Mesodermal cell (in vitro differentiated cells): ENCODE data around the gene ZFP1.

ENCODE experiments used
- H3K27ac ChIP-seq: 2 replicates; pipeline ENCODE4 v1.7.0; 2013; ENCODE audit warnings: mild to moderate bottlenecking, low read depth, low read length, moderate library complexity; ENCODE audit not compliant: severe bottlenecking
- H3K36me3 ChIP-seq: 2 replicates; pipeline ENCODE4 v1.7.1; 2013; ENCODE audit warnings: mild to moderate bottlenecking, low read length, moderate library complexity; ENCODE audit not compliant: control insufficient read depth, insufficient read depth
- H3K4me1 ChIP-seq: one replicate; pipeline ENCODE4 v1.7.1; 2013; ENCODE audit warnings: mild to moderate bottlenecking, low read length; ENCODE audit not compliant: insufficient read depth, control insufficient read depth, poor library complexity, severe bottlenecking
- H3K4me3 ChIP-seq: 2 replicates; pipeline ENCODE4 v1.7.0; 2013; ENCODE audit warnings: low read length, control low read depth, mild to moderate bottlenecking; ENCODE audit not compliant: insufficient read depth, poor library complexity, severe bottlenecking; ENCODE audit errors: extremely low read depth
- H3K9me3 ChIP-seq: 2 replicates; pipeline ENCODE4 v1.7.1; 2013; ENCODE audit warnings: mild to moderate bottlenecking, low read length, moderate library complexity; ENCODE audit not compliant: control insufficient read depth
- WGBS, 2 experiments: methylation state at CpG; one replicate each; pipeline ENCODE4 v1.1.5; 2013; ENCODE audit warnings: missing lambda C conversion rate in 2 of 2; ENCODE audit not compliant: insufficient coverage in 2 of 2; 5-methylcytosine and 5-hydroxymethylcytosine counted together

ZFP1 gene

DNA sequence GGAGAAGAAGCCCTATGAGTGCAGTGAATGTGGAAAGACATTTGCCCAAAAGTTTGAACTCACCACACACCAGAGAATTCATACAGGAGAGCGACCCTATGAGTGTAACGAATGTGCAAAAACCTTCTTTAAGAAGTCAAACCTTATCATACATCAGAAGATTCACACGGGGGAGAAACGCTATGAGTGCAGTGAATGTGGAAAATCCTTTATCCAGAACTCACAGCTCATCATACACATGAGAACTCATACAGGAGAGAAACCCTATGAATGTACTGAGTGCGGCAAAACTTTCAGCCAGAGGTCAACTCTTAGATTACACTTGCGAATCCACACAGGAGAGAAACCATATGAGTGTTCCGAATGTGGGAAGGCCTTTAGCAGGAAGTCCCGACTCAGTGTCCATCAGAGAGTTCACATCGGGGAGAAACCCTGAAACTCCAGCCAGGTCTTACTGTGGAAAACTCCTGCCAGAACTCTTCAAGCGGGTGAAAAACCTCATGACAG, 21.6 kb downstream of the ZFP1 start:
- Histone ChIP-seq H3K4me3 (no peak overlapping the region), H3K27ac (no peak overlapping the region), H3K9me3 (peaks cover 92% of the 10 kb centered on the region), H3K4me1 (no peaks in the 10 kb centered on the region), H3K36me3 (peaks cover 82% of the 10 kb centered on the region)
- WGBS, 2 experiments = 95 to 100% methylated on average over 8 of the region's 10 CpGs

GRCh38 chr16:75172578-75172977, 24.3 kb downstream of the ZFP1 start:
- H3K4me3 ChIP-seq = no peak overlapping the region
- H3K9me3 ChIP-seq = peaks cover 83% of the 10 kb centered on the region
- peaks cover 56% of the 10 kb centered on the region for H3K36me3 ChIP-seq
- 100% methylated on average over 1 to 2 of the region's 4 CpGs for WGBS, 2 experiments
- H3K27ac ChIP-seq = no peak overlapping the region
- H3K4me1 ChIP-seq = no peaks in the 10 kb centered on the region

DNA sequence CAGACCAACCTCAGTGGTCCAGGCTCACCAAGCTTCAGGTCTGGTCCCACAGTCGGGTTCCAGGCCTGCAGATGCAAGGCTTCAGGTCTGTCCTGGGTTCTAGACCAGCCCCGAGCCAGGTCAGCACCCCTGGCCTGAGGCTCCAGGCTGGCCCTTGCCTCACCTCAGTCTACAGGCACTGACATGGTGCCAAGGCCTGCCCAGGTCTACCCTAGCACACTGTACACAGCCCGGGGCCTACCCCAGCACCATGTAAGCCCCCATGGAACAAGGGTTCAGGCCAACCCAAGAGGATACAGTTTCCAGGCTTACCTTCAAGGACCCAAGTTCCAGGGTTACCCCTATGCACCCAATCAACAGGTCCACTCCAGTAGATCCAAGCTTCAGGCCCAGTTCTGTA, 26.8 kb downstream of the ZFP1 start:
- WGBS, 2 experiments = 100% methylated on average over 3 of the region's 3 CpGs
- H3K36me3 ChIP-seq = peaks cover 31% of the 10 kb centered on the region
- no peak overlapping the region for H3K4me3 ChIP-seq
- H3K9me3 ChIP-seq = peaks cover 58% of the 10 kb centered on the region
- no peak overlapping the region for H3K27ac ChIP-seq
- no peaks in the 10 kb centered on the region for H3K4me1 ChIP-seq

GRCh38 chr16:75176926-75177325, 28.6 kb downstream of the ZFP1 start:
- Histone ChIP-seq H3K9me3 (peaks cover 40% of the 10 kb centered on the region), H3K36me3 (peaks cover 16% of the 10 kb centered on the region), H3K4me1 (no peaks in the 10 kb centered on the region), H3K27ac (no peak overlapping the region), H3K4me3 (no peak overlapping the region)
- 83 to 95% methylated on average over 2 of the region's 2 CpGs for WGBS, 2 experiments

- H3K36me3 ChIP-seq = no peaks in the 10 kb centered on the region
- no peak overlapping the region for H3K27ac ChIP-seq
- H3K4me1 ChIP-seq = no peaks in the 10 kb centered on the region
- H3K9me3 ChIP-seq = peaks cover 20% of the 10 kb centered on the region
- WGBS, 2 experiments = 70 to 93% methylated on average over 2 to 3 of the region's 6 CpGs
- H3K4me3 ChIP-seq = no peak overlapping the region
Measured at GRCh38 chr16:75179208-75179607, 30.9 kb downstream of the ZFP1 start.

- Histone ChIP-seq H3K9me3 (peaks cover 8% of the 10 kb centered on the region), H3K27ac (no peak overlapping the region), H3K4me1 (no peaks in the 10 kb centered on the region), H3K4me3 (no peak overlapping the region), H3K36me3 (no peaks in the 10 kb centered on the region)
- 67% methylated on average over 3 of the region's 3 CpGs; no CpG with 5 or more reads in 1 of the 2 experiments for WGBS, 2 experiments
Measured at GRCh38 chr16:75181630-75182029, 33.3 kb downstream of the ZFP1 start.

GRCh38 chr16:75188832-75189477, 40.6 kb downstream of the ZFP1 start:
- no peaks in the 10 kb centered on the region for H3K36me3 ChIP-seq
- no peak overlapping the region for H3K4me3 ChIP-seq
- peaks cover 4% of the 10 kb centered on the region for H3K9me3 ChIP-seq
- WGBS, 2 experiments = 94 to 97% methylated on average over 11 to 13 of the region's 14 CpGs
- no peaks in the 10 kb centered on the region for H3K4me1 ChIP-seq
- no peak overlapping the region for H3K27ac ChIP-seq

DNA sequence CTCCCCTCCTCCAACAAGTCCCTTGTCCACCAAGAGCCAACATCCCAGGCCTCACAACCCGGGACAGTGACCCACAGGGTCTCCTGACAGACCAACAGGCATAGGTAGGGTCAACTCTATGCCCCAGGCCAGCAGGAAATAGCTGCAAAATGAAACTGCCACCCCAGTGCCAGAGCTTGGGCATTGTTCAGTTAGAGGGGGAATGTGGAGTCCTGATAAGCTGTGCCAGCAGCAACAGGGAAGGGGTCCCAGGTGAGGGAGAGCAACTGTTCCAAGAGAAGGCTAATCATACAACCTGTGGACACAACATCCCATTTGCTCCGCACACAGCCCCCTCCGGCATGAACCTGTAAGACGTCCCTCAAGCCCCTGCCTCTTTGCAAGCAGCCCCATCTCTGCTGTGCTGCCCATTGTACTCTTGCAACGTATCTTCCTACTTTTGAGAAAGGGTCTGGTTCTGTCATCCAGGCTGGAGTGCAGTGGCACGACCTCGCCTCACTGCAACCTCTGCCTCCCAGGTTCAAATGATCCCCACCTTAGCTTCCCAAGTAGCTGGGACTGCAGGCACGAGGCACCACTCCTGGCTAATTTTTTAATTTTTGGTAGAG, 41.4 kb downstream of the ZFP1 start:
- Histone ChIP-seq H3K27ac (no peak overlapping the region), H3K4me1 (no peaks in the 10 kb centered on the region), H3K36me3 (no peaks in the 10 kb centered on the region), H3K4me3 (no peak overlapping the region), H3K9me3 (peaks cover 4% of the 10 kb centered on the region)
- 86 to 92% methylated on average over 8 of the region's 8 CpGs for WGBS, 2 experiments

DNA sequence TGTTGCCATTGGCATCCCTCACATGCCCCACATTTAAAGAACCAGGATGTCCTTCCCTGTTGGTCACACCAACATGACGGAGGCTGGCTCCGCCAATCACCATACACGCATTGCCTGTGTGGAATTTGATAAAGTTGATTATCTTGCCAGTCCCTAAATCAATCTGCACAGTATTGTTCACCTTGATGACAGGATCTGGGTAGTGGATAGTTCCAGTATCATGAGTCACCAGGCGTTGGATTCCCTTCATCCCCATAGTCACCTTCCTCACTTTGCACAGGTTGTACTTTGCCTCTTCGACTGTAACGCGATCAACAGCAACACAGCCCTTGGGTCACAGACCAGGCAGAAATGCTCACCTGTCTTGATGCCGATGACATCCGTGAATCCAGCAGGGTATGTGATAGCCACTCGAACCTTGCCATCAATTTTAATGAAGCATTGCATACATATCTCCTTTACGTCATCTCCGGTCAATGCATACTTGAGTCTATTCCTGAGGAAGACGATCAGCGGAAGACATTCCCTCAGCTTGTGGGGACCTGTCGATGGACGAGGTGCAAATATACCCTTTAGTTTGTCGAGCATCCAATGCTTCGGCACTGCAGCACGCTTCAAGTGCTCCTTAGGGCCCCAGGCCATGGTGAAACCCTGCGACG, 44.4 kb downstream of the ZFP1 start:
- H3K36me3 ChIP-seq = no peaks in the 10 kb centered on the region
- no peaks in the 10 kb centered on the region for H3K9me3 ChIP-seq
- H3K27ac ChIP-seq = no peak overlapping the region
- H3K4me1 ChIP-seq = peaks cover under 1% of the 10 kb centered on the region
- H3K4me3 ChIP-seq = no peak overlapping the region
- WGBS, 2 experiments = 92 to 94% methylated on average over 18 to 19 of the region's 21 CpGs

DNA sequence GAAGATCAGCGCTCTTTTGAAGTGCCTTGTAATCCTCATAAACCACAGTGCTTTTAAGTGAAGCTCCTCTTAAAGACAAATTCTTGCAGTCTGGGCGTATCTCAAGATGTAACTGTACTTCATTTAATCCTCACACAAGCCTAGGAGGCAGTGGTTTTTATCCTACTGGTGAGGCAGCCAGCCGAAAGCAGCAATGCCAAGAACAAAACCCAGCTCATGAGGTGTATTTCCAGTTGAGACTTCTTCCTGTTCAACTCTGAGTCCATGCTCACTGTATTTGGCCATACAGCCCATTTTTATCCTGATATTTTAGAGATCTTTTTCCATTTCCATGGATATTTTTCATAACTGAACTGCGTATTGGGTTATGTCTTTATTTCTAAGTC, 44.9 kb downstream of the ZFP1 start:
- WGBS, 2 experiments = 100% methylated on average over 2 of the region's 4 CpGs
- Histone ChIP-seq H3K4me1 (peaks cover 6% of the 10 kb centered on the region), H3K9me3 (no peaks in the 10 kb centered on the region), H3K27ac (no peak overlapping the region), H3K36me3 (no peaks in the 10 kb centered on the region), H3K4me3 (no peak overlapping the region)
